Ovary (tissue), 3 donors: ENCODE results near the gene TUBB6.

Experiments used
- CTCF ChIP-seq, 3 donors: fragments of 450-650 bp in 2 of 3; fragments of 200-600 bp in 1 of 3; IDR thresholded peaks; one replicate each; pipeline versions ENCODE4 v1.5.1 to v1.8.0; 2016 to 2022; ENCODE audit warnings: antibody characterized with exemption in 3 of 3, mild to moderate bottlenecking in 1 of 3
- EP300 ChIP-seq: sonication (generic); formaldehyde crosslinking; IDR thresholded peaks from one replicate; pipeline ENCODE4 v1.6.1; 2017; ENCODE audit warnings: antibody characterized with exemption
- donor health status: DM: no; HTN: no; CAD: no.

GRCh38 chr18:12305930-12306629 is 2.0 kb upstream of the TUBB6 start:
- no peak for TF ChIP-seq CTCF (IDR thresholded peaks at IDR 0.05)
- TF ChIP-seq EP300, result no peak
